Mesendoderm (in vitro differentiated cells): ENCODE data around the gene CLIC2. TPM values are rescaled to one million over a fixed set of nuclear protein-coding genes. Genes with fewer than 3 reads are reported as not detected.

Source experiments
- DNase-seq: peaks from one replicate; pipeline ENCODE4 v3.0.0; 2013
- H2AK5ac ChIP-seq: 2 replicates; pipeline ENCODE4 v1.6.1; 2013; ENCODE audit warnings: low read length, inconsistent platforms
- H2BK120ac ChIP-seq: 2 replicates; pipeline ENCODE4 v1.6.1; 2013; ENCODE audit warnings: low read depth, mild to moderate bottlenecking, low read length, moderate library complexity, mixed read lengths
- H2BK15ac ChIP-seq: replicated peaks from 2 replicates; pipeline ENCODE4 v1.6.1; 2013; ENCODE audit warnings: low read depth, mild to moderate bottlenecking, moderate library complexity
- H2BK5ac ChIP-seq: 2 replicates; pipeline ENCODE4 v1.6.1; 2013; ENCODE audit warnings: low read length, inconsistent platforms
- H3K18ac ChIP-seq: 2 replicates; pipeline ENCODE4 v1.6.1; 2013; ENCODE audit warnings: mild to moderate bottlenecking, low read length, mixed read lengths
- H3K23ac ChIP-seq: one replicate; pipeline ENCODE4 v1.6.1; 2013; ENCODE audit warnings: low read length
- H3K27ac ChIP-seq: 2 replicates; pipeline ENCODE4 v1.5.1; 2013; ENCODE audit warnings: low read depth, mild to moderate bottlenecking, inconsistent platforms, low read length, moderate library complexity
- H3K27me3 ChIP-seq: 2 replicates; pipeline ENCODE4 v1.6.1; 2013; ENCODE audit warnings: low read length, control low read depth, mild to moderate bottlenecking, inconsistent platforms; ENCODE audit not compliant: insufficient read depth, poor library complexity
- H3K36me3 ChIP-seq: 2 replicates; pipeline ENCODE4 v1.6.1; 2013; ENCODE audit warnings: low read length, inconsistent platforms; ENCODE audit not compliant: control insufficient read depth, insufficient read depth
- H3K4ac ChIP-seq: one replicate; pipeline ENCODE4 v1.6.1; 2013; ENCODE audit warnings: low read depth, mild to moderate bottlenecking, low read length, moderate library complexity
- H3K4me1 ChIP-seq: 2 replicates; pipeline ENCODE4 v1.6.1; 2013; ENCODE audit warnings: low read depth, low read length, inconsistent platforms; ENCODE audit not compliant: control insufficient read depth
- H3K4me2 ChIP-seq: 2 replicates; pipeline ENCODE4 v1.6.1; 2013; ENCODE audit warnings: low read length
- H3K4me3 ChIP-seq: 2 replicates; pipeline ENCODE4 v1.5.1; 2013; ENCODE audit warnings: mild to moderate bottlenecking, low read length
- H3K56ac ChIP-seq: one replicate; pipeline ENCODE4 v1.6.1; 2013; ENCODE audit warnings: low read length
- H3K79me1 ChIP-seq: 2 replicates; pipeline ENCODE4 v1.6.1; 2013; ENCODE audit warnings: low read length, inconsistent platforms
- H3K79me2 ChIP-seq: 2 replicates; pipeline ENCODE4 v1.6.1; 2013; ENCODE audit warnings: mild to moderate bottlenecking, low read length; ENCODE audit not compliant: control insufficient read depth, insufficient read depth
- H3K9ac ChIP-seq: 2 replicates; pipeline ENCODE4 v1.6.1; 2013; ENCODE audit warnings: low read length, inconsistent platforms
- H4K5ac ChIP-seq: one replicate; pipeline ENCODE4 v1.6.1; 2013; ENCODE audit warnings: low read length
- H4K8ac ChIP-seq: one replicate; pipeline ENCODE4 v1.6.1; 2013; ENCODE audit warnings: low read depth, mild to moderate bottlenecking, control low read depth, low read length, moderate library complexity
- small RNA-seq: library from polyadenylated mRNA; stranded (forward); fragments of <200 nt; extraction: miRNeasy Mini kit (QIAGEN cat#:217004); gene quantifications from one replicate; pipeline ENCODE3, GENCODE V24; 2013; ENCODE audit not compliant: insufficient read depth

Gene CLIC2

DNA sequence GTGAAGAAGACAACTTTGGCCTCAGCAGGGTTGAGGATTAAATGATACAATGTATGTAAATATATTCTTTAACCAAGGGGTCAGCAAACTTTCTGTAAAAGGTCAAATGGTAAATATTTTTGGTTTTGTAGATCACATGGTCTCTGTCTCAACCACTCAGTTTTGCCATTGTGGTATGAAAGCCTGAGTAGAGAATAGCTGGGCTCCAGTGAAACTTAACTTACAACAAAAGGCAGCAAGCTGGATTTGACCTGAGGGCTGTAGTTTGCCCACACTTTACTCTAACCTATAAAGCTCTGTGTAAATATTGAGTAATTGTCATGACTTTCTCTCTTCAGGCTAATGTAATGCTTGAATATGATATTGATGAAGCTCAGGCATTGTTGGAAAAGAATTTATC lies 98.5 kb downstream of the CLIC2 start:
- Histone ChIP-seq H3K27me3 (no peaks in the 10 kb centered on the region), H3K4me1 (no peaks in the 10 kb centered on the region), H2BK120ac (no peak overlapping the region), H3K23ac (no peak overlapping the region), H3K4me2 (no peak overlapping the region), H3K4ac (no peak overlapping the region), H4K5ac (no peak overlapping the region), H3K9ac (no peak overlapping the region), H3K56ac (no peak overlapping the region), H2BK15ac (no peak overlapping the region), H4K8ac (no peak overlapping the region), H2AK5ac (no peak overlapping the region), H3K79me2 (no peaks in the 10 kb centered on the region), H2BK5ac (no peak overlapping the region), H3K79me1 (no peaks in the 10 kb centered on the region), H3K18ac (no peak overlapping the region), H3K27ac (no peak overlapping the region), H3K36me3 (peaks cover 1% of the 10 kb centered on the region), H3K4me3 (no peak overlapping the region)
- no peak for DNase-seq

DNA sequence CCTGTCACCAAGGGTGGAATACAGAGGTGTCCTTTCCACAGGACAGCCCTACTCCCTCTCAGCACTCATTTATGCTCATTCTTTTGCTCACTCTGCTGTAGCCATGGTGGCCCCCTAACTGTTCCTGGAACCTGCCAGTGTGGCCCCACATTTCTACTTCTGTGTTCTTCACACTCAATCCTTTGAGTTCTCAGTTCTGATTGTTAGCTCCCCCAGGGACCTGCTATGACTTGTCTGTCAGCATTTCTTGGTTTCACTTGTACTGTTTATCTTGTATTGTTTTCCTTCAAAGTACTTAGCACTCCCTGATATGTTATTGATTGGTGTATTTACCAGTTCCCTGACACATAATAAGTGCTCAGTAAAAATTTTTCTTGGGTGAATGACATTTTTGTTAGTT lies 103.3 kb downstream of the CLIC2 start:
- no peak overlapping the region for H2BK15ac ChIP-seq
- no peaks in the 10 kb centered on the region for H3K79me1 ChIP-seq
- H3K56ac ChIP-seq = no peak overlapping the region
- no peak overlapping the region for H3K27ac ChIP-seq
- no peak overlapping the region for H3K4me2 ChIP-seq
- no peaks in the 10 kb centered on the region for H3K4me1 ChIP-seq
- H3K79me2 ChIP-seq = no peaks in the 10 kb centered on the region
- H2BK5ac ChIP-seq = no peak overlapping the region
- no peak overlapping the region for H2AK5ac ChIP-seq
- no peak overlapping the region for H3K18ac ChIP-seq
- H3K4me3 ChIP-seq = no peak overlapping the region
- no peak overlapping the region for H3K23ac ChIP-seq
- no peaks in the 10 kb centered on the region for H3K27me3 ChIP-seq
- H4K8ac ChIP-seq = no peak overlapping the region
- no peaks in the 10 kb centered on the region for H3K36me3 ChIP-seq
- H2BK120ac ChIP-seq = no peak overlapping the region
- DNase-seq = no peak
- no peak overlapping the region for H3K9ac ChIP-seq
- H4K5ac ChIP-seq = no peak overlapping the region
- no peak overlapping the region for H3K4ac ChIP-seq

Small RNAs within 50 kb of the gene (small RNA-seq; reads per million reads assigned to genes)
- not detected for gene AC234781.4
- not detected for gene MIR1184-2
